IPS-NIHi7 (cell line): ENCODE results near the gene PALMD.
A peak's percentile ranks its signal among the peaks of the same experiment; 100 is the strongest.

Experiments
- DNase-seq: peaks from one replicate; pipeline ENCODE4 v3.0.0; 2012; ENCODE audit warnings: mixed read lengths; ENCODE audit errors: extremely low spot score

The PALMD gene

GRCh38 chr1:99659755-99660210 lies 13.9 kb downstream of the PALMD start:
- no peak for DNase-seq

- DNase-seq: no peak
Measured at GRCh38 chr1:99660496-99660895, 14.6 kb downstream of the PALMD start.

GRCh38 chr1:99661780-99662179 lies 15.9 kb downstream of the PALMD start:
- DNase-seq: no peak

- no peak for DNase-seq
Measured at GRCh38 chr1:99662539-99663080, 16.7 kb downstream of the PALMD start.

- no peak for DNase-seq
Measured at GRCh38 chr1:99663501-99663900, 17.6 kb downstream of the PALMD start.

GRCh38 chr1:99665212-99665611 lies 19.3 kb downstream of the PALMD start:
- DNase-seq: no peak

- no peak for DNase-seq
Measured at GRCh38 chr1:99669376-99669775, 23.5 kb downstream of the PALMD start.

GRCh38 chr1:99669821-99670220 lies 23.9 kb downstream of the PALMD start:
- DNase-seq: no peak

GRCh38 chr1:99670583-99670982 lies 24.7 kb downstream of the PALMD start:
- DNase-seq: no peak

- no peak for DNase-seq
Measured at GRCh38 chr1:99672038-99672437, 26.1 kb downstream of the PALMD start.

GRCh38 chr1:99672530-99673213 lies 26.8 kb downstream of the PALMD start:
- DNase-seq: no peak

GRCh38 chr1:99673315-99673714 lies 27.4 kb downstream of the PALMD start:
- DNase-seq: no peak

- DNase-seq: no peak
Measured at GRCh38 chr1:99674115-99675064, 28.5 kb downstream of the PALMD start.

- no peak for DNase-seq
Measured at GRCh38 chr1:99675292-99675691, 29.4 kb downstream of the PALMD start.

- DNase-seq: no peak
Measured at GRCh38 chr1:99675994-99676393, 30.1 kb downstream of the PALMD start.

GRCh38 chr1:99676876-99677275 lies 31.0 kb downstream of the PALMD start:
- DNase-seq: no peak

- DNase-seq: no peak
Measured at GRCh38 chr1:99677416-99677815, 31.5 kb downstream of the PALMD start.

GRCh38 chr1:99680270-99680669 lies 34.4 kb downstream of the PALMD start:
- no peak for DNase-seq

- DNase-seq: no peak
Measured at GRCh38 chr1:99681583-99681982, 35.7 kb downstream of the PALMD start.

- DNase-seq: no peak
Measured at GRCh38 chr1:99682291-99682751, 36.4 kb downstream of the PALMD start.

GRCh38 chr1:99685516-99686180 lies 39.7 kb downstream of the PALMD start:
- peak; percentile 60 for DNase-seq

- DNase-seq: no peak
Measured at GRCh38 chr1:99691175-99691574, 45.3 kb downstream of the PALMD start.
